GM12873 (cell line): ENCODE results near the gene UQCC2.

Experiments used
- CTCF ChIP-seq: IDR thresholded peaks from 2 replicates; pipeline ENCODE4 v1.5.1; 2012; ENCODE audit warnings: low read depth, mild to moderate bottlenecking, moderate library complexity, low read length, control low read depth; ENCODE audit not compliant: insufficient read depth; ENCODE audit errors: missing control alignments

The UQCC2 gene

GRCh38 chr6:33717934-33718455, 6.5 kb upstream of the UQCC2 start:
- TF ChIP-seq CTCF, result no peak

GRCh38 chr6:33716890-33717632, 5.6 kb upstream of the UQCC2 start:
- TF ChIP-seq CTCF, result no peak

- TF ChIP-seq CTCF, result no peak
These were observed 4.9 kb upstream of the UQCC2 start for GRCh38 chr6:33716379-33716778.

- TF ChIP-seq CTCF, result no peak
These were observed 3.0 kb upstream of the UQCC2 start for GRCh38 chr6:33714385-33715040.

- TF ChIP-seq CTCF, result no peak
These were observed 2.3 kb upstream of the UQCC2 start for GRCh38 chr6:33713786-33714185.

GRCh38 chr6:33712914-33713313, 1.4 kb upstream of the UQCC2 start:
- TF ChIP-seq CTCF, result no peak

- TF ChIP-seq CTCF, result no peak
These were observed 991 bp downstream of the UQCC2 start for GRCh38 chr6:33710296-33711121.
